GM12892 (cell line): Measurements from ENCODE around the gene GNAT3.

Source experiments
- DNase-seq: peaks from one replicate; pipeline ENCODE4 v3.0.0; 2011; ENCODE audit not compliant: insufficient read length
- FAIRE-seq: peaks from 2 replicates; lab custom pipeline; 2011; peaks lifted over from hg19 to GRCh38; lab: Jason Lieb, UNC
- POLR2A ChIP-seq: IDR thresholded peaks from 2 replicates; pipeline ENCODE4 v1.6.1; 2011; ENCODE audit warnings: low read depth, low read length, control low read depth
- POLR2AphosphoS5 ChIP-seq: IDR thresholded peaks from 2 replicates; pipeline ENCODE4 v1.6.1; 2011; ENCODE audit warnings: low read depth, low read length, control low read depth
- TAF1 ChIP-seq: IDR thresholded peaks from 2 replicates; pipeline ENCODE4 v1.6.1; 2011; ENCODE audit warnings: low read depth, mild to moderate bottlenecking, control low read depth, low read length, borderline replicate concordance

GNAT3 gene

GRCh38 chr7:80434047-80434446 is 77.8 kb downstream of the GNAT3 start:
- DNase-seq, result no peak

GRCh38 chr7:80432166-80432565 is 79.7 kb downstream of the GNAT3 start:
- no peak for TF ChIP-seq POLR2AphosphoS5
- no peak for DNase-seq
- no peak for FAIRE-seq

More at GRCh38 chr7:80434047-80434446, 77.8 kb downstream of the GNAT3 start:
- FAIRE-seq, result no peak
- TF ChIP-seq POLR2AphosphoS5, result no peak

GRCh38 chr7:80429181-80429580 is 82.7 kb downstream of the GNAT3 start:
- DNase-seq, result no peak
- FAIRE-seq, result no peak
- no peak for TF ChIP-seq TAF1
- no peak for TF ChIP-seq POLR2A
- TF ChIP-seq POLR2AphosphoS5, result no peak

- DNase-seq, result no peak
- TF ChIP-seq POLR2A (no peak), TAF1 (no peak), POLR2AphosphoS5 (no peak)
- FAIRE-seq, result no peak
Measured at GRCh38 chr7:80428161-80429054, 83.5 kb downstream of the GNAT3 start.

DNA sequence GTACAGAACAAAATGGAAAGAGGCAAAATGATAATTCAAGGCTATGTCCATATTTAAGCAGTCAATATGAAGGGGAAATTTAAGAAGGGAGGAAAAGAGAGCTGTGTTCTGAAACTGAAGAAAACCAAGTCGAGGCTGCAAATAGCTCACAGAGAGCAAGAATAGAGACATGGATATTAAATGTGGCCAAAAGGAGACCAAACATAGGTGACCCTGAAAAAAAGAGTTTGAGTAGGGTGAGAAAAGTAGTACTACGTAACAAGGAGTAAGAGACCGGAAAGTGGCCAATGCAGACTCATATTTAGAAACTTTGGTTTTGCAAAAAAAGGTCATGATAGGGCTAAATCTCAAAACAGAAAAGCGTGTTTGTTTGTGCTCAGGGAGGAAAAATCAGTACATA is 84.6 kb downstream of the GNAT3 start:
- FAIRE-seq, result no peak
- no peak for DNase-seq
- TF ChIP-seq TAF1 (no peak), POLR2A (no peak)

- DNase-seq, result no peak
- no peak for FAIRE-seq
- TF ChIP-seq POLR2AphosphoS5 (no peak), POLR2A (no peak), TAF1 (no peak)
Measured at GRCh38 chr7:80420876-80421275, 91.0 kb downstream of the GNAT3 start.

GRCh38 chr7:80417211-80417793 is 94.6 kb downstream of the GNAT3 start:
- DNase-seq (no peak), FAIRE-seq (no peak)
- TF ChIP-seq POLR2A, result no peak
- no peak for TF ChIP-seq TAF1
- no peak for TF ChIP-seq POLR2AphosphoS5

- FAIRE-seq (no peak), DNase-seq (no peak)
- no peak for TF ChIP-seq TAF1
- TF ChIP-seq POLR2A, result no peak
- no peak for TF ChIP-seq POLR2AphosphoS5
Measured at GRCh38 chr7:80415522-80415921, 96.3 kb downstream of the GNAT3 start.

DNA sequence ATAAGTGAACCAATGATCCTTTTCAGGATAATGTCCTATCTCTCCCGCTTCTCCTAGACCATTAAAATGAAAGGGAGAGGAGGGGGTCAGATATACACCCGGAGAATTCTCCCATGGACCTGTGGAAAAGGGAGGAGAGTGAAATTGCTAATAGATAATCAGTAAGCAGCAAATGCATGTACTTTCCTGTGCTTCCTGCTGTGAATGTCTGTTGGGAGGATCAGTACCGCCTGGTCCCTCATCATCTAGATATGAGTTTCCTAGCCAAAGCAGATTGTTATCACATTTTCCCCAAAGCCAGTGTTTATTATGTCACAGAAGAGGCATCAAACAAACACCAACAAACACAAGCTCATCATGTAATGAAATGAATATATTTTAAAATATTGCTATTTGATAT is 96.8 kb downstream of the GNAT3 start:
- FAIRE-seq (no peak), DNase-seq (no peak)
- TF ChIP-seq POLR2AphosphoS5 (no peak), POLR2A (no peak), TAF1 (no peak)

DNA sequence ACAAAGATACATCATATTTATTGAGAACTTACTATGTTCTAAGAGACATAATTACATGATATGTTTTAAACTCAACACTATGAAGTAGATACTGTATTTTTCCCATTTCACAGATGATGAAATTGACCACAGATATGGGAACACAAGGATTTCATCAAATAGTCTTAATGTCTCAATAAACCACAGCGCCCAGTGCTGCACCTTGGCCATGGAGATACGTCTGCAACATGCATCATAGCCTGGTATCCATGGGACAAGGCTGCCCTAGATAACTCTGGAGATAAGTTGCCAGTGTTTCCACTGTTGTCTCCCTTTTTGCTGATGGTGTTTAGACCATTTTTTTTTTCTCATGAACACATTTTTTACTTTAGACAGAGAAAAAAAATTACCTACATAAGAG is 97.5 kb downstream of the GNAT3 start:
- DNase-seq (no peak), FAIRE-seq (no peak)
- TF ChIP-seq TAF1 (no peak), POLR2AphosphoS5 (no peak), POLR2A (no peak)

GRCh38 chr7:80413383-80413945 is 98.4 kb downstream of the GNAT3 start:
- FAIRE-seq (no peak), DNase-seq (no peak)
- TF ChIP-seq POLR2A (no peak), TAF1 (no peak), POLR2AphosphoS5 (no peak)

DNA sequence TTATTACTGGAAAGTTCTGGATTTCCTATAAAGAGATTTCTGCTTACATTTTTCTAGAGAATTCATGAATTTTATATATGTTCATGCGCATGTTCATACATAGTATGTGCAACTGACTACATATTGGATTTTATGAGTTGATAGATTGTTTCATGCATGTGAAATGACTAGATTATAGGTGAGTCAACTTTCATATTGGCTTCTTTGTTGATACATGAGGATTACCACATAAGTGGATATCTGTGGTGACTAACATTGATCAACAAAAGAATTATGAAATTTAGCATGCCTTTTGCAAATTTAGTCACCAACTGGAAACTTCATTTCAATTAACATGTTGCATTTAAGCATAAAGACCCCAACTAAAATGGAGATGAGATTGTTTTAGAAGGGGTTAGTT is 99.0 kb downstream of the GNAT3 start:
- TF ChIP-seq POLR2A, result no peak
- no peak for TF ChIP-seq TAF1
- no peak for TF ChIP-seq POLR2AphosphoS5
- DNase-seq (no peak), FAIRE-seq (no peak)
